A673 (cell line): ENCODE measurements around the gene GATAD2A.

Experiments
- CTCF ChIP-seq: fragments of 300-800, 200-600 bp; sonication (generic); conservative IDR thresholded peaks from 2 replicates; pipeline ENCODE4 v1.5.1; 2017; ENCODE audit warnings: low read depth, mild to moderate bottlenecking, antibody characterized with exemption, low read length, moderate library complexity, mixed read lengths
- EZH2 ChIP-seq: fragments of 200-600 bp; sonication (generic); IDR thresholded peaks from 2 replicates; pipeline ENCODE4 v1.6.1; 2017; ENCODE audit warnings: borderline replicate concordance, low read depth, mild to moderate bottlenecking, mixed read lengths, antibody characterized with exemption, low read length; ENCODE audit not compliant: poor library complexity, severe bottlenecking

- TF ChIP-seq CTCF = no peak
- no peak for TF ChIP-seq EZH2
These were observed 102.7 kb downstream of the GATAD2A start for GRCh38 chr19:19508217-19508616.
